ENCODE results near the gene ATP9B.
"Not testable (repeated sequence)": the region's sequence is repeated elsewhere in the genome, so short reads cannot be mapped to it uniquely, and the experiment has no call there.

Gene ATP9B

DNA sequence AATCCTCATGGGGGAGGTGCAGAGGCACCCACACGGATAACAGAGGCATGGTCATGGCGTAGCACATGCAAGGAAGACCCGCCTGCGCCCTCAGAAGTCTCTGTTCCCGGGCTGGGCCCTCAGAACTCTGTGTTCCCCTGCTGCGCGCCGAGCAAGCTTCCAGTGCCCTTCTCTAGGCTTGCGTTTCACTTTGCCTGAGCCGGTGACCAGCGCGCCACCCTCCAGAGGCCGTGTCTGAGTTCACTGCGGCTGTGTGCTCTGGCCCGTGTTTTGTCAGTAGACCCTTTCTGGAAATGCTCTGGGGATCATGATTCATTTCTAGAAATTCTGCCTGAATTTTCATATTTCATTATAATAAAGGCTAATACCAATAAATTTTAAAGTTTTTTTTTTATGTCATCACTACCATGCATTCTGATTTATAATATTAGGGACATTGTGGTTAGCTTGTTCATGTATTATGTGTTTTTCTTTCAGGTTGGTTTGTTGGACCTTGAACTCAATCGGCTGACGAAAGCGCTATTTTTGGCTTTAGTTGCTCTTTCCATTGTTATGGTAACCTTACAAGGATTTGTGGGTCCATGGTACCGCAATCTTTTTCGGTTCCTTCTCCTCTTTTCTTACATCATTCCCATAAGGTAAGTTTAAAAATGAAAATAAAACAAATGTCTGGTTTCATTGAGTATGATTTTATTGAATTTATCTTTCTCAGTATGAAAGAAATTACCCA, 183.9 kb downstream of the ATP9B start:
- TF ChIP-seq, protein P1, sequence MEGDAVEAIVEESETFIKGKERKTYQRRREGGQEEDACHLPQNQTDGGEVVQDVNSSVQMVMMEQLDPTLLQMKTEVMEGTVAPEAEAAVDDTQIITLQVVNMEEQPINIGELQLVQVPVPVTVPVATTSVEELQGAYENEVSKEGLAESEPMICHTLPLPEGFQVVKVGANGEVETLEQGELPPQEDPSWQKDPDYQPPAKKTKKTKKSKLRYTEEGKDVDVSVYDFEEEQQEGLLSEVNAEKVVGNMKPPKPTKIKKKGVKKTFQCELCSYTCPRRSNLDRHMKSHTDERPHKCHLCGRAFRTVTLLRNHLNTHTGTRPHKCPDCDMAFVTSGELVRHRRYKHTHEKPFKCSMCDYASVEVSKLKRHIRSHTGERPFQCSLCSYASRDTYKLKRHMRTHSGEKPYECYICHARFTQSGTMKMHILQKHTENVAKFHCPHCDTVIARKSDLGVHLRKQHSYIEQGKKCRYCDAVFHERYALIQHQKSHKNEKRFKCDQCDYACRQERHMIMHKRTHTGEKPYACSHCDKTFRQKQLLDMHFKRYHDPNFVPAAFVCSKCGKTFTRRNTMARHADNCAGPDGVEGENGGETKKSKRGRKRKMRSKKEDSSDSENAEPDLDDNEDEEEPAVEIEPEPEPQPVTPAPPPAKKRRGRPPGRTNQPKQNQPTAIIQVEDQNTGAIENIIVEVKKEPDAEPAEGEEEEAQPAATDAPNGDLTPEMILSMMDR (IDR thresholded peaks at IDR 0.05; ENCODE audit: low read depth, low read length, missing control alignments) = no peak
- peak overlapping the region; percentile 0; the same call in 1 of the 2 replicates for H3K4me3 ChIP-seq (ENCODE audit: low read depth, low read length)
- DNase-seq (ENCODE audit: low read depth) = no peak

DNA sequence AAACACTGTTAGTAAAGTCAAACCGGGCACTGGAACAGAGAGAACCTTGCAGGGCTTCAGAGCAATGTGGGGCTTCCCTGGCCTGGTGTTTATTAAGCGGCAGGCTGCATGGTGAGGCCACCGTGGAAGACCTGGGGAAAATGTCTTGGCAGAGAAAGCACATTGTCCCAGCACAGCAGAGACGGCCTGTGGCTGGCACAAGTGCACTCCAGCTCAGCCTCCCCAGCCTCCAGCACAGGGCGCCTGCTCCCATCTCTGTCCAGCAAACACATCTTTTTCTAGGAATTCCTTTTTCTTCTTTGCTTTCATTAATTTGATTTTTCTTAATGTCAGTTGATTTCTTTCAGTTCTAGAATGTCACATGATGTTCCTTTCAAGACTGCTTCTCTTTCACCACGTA, 188.3 kb downstream of the ATP9B start:
- H3K4me3 ChIP-seq (ENCODE audit: low read depth, low read length) = no peak overlapping the region
- no peak for DNase-seq (ENCODE audit: low read depth)
- TF ChIP-seq, protein P1 (IDR thresholded peaks at IDR 0.05; ENCODE audit: low read depth, low read length, missing control alignments) = no peak

DNA sequence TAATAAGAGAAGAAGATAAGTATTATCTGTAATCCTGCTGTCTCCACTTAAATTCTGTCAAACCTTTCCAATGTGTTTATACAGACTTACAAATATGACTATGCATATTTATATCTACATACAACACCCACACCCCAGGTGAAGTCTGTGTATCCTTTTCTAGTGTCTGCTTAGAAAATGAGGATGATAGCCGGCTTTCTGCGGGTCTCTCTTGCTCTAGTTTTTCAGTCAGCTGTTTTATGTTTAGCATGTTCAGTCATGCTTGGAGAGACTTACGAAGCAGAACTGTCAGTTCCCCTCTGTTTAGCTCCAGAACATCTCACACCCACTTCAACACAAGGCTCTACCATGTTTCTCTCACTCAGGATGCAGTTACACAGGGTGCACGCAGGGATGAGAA, 189.3 kb downstream of the ATP9B start:
- no peak for DNase-seq (ENCODE audit: low read depth)
- TF ChIP-seq, protein P1 (IDR thresholded peaks at IDR 0.05; ENCODE audit: low read depth, low read length, missing control alignments) = no peak
- no peak overlapping the region for H3K4me3 ChIP-seq (ENCODE audit: low read depth, low read length)

DNA sequence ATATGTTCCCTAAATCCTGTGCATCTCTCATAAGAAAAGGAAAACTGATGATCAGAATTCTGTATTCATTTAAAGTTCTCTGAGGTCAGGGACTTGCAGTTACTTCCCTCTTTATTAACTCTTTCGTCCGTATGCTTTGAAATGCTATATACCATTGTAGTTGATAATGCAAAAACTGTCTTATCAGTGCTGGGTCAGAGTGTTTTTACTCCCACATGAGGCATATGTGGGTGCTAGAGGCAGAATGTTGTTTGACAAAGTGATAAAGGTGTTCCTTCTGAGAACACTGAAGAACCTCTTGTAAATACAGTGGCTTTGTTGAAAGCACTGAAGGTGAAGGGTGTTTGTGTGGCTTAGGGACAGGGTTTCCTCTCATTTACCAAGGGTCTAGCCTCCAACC, 190.0 kb downstream of the ATP9B start:
- no peak for DNase-seq (ENCODE audit: low read depth)
- no peak overlapping the region for H3K4me3 ChIP-seq (ENCODE audit: low read depth, low read length)
- TF ChIP-seq, protein P1 (IDR thresholded peaks at IDR 0.05; ENCODE audit: low read depth, low read length, missing control alignments) = no peak

DNA sequence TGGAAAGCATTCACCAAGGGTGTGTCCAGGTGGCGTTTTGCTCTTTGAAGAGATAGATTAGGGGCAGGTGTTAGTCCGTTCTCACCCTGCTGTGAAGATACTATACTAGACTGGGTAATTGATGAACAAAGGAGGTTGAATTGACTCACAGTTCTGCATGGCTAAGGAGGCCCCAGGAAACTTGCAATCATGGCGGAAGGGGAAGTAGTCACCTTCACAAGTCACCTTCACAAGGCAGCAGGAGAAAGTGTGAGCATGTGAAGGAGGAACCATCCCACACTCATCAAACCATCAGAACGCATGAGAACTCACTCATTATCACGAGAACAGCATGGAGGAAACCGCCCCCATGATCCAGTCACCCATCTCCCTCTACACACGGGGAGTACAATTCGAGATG, 190.8 kb downstream of the ATP9B start:
- DNase-seq (ENCODE audit: low read depth) = no peak
- TF ChIP-seq, protein P1 (IDR thresholded peaks at IDR 0.05; ENCODE audit: low read depth, low read length, missing control alignments) = no peak
- no peak overlapping the region for H3K4me3 ChIP-seq (ENCODE audit: low read depth, low read length)

DNA sequence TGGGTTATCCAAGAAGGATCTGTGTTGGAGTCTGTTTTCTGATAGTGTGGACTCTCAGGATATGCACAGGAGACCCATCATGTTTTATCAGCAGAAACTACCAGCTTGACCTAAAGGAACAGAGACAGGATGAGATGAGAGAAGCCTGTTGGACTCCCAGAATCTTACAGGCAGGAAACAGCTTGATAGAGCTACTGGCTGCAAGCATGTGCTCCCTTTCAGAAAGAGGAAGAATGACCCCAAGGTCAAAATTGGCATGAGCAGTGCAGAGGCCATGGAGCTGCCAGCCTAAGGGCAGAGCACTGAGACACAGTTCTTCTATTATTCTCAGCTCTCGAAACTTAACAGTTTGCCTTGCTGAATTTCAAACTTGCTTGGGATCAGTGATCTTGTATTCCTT, 191.3 kb downstream of the ATP9B start:
- H3K4me3 ChIP-seq (ENCODE audit: low read depth, low read length) = no peak overlapping the region
- DNase-seq (ENCODE audit: low read depth) = no peak
- TF ChIP-seq, protein P1 (IDR thresholded peaks at IDR 0.05; ENCODE audit: low read depth, low read length, missing control alignments) = no peak

DNA sequence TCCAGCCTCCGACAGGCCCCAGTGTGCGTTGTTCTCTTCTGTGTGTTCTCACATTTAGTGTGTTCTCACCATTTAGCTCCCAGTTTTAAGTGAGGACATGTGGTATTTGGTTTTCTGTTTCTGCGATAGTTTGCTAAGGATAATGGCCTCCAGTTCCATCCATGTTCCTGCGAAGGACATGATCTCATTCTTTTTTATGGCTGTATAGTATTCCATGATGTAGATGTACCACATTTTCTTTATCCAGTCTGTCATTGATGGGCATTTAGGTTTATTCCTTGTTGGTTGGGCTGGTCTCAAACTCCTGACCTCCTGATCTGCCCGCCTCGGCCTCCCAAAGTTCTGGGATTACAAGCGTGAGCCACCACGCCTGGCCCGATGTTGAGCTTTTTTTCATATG, 195.9 kb downstream of the ATP9B start:
- not testable (repeated sequence) for H3K4me3 ChIP-seq (ENCODE audit: low read depth, low read length); DNase-seq (ENCODE audit: low read depth)

DNA sequence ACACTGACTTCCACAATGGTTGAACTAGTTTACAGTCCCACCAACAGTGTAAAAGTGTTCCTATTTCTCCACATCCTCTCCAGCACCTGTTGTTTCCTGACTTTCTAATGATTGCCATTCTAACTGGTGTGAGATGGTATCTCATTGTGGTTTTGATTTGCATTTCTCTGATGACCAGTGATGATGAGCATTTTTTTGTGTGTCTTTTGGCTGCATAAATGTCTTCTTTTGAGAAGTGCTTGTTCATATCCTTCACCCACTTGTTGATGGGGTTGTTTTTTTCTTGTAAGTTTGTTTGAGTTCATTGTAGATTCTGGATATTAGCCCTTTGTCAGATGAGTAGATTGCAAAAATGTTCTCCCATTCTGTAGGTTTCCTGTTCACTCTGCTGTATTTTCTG, 202.6 kb downstream of the ATP9B start:
- H3K4me3 ChIP-seq (ENCODE audit: low read depth, low read length); DNase-seq (ENCODE audit: low read depth): not testable (repeated sequence)

Measured in GM12864 (cell line).